ENCODE data around the gene SARDH. TPM values are rescaled to one million over a fixed set of nuclear protein-coding genes. Genes with fewer than 3 reads are reported as not detected.

SARDH gene, protein sequence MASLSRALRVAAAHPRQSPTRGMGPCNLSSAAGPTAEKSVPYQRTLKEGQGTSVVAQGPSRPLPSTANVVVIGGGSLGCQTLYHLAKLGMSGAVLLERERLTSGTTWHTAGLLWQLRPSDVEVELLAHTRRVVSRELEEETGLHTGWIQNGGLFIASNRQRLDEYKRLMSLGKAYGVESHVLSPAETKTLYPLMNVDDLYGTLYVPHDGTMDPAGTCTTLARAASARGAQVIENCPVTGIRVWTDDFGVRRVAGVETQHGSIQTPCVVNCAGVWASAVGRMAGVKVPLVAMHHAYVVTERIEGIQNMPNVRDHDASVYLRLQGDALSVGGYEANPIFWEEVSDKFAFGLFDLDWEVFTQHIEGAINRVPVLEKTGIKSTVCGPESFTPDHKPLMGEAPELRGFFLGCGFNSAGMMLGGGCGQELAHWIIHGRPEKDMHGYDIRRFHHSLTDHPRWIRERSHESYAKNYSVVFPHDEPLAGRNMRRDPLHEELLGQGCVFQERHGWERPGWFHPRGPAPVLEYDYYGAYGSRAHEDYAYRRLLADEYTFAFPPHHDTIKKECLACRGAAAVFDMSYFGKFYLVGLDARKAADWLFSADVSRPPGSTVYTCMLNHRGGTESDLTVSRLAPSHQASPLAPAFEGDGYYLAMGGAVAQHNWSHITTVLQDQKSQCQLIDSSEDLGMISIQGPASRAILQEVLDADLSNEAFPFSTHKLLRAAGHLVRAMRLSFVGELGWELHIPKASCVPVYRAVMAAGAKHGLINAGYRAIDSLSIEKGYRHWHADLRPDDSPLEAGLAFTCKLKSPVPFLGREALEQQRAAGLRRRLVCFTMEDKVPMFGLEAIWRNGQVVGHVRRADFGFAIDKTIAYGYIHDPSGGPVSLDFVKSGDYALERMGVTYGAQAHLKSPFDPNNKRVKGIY
- total RNA-seq: 4.2 TPM

DNA sequence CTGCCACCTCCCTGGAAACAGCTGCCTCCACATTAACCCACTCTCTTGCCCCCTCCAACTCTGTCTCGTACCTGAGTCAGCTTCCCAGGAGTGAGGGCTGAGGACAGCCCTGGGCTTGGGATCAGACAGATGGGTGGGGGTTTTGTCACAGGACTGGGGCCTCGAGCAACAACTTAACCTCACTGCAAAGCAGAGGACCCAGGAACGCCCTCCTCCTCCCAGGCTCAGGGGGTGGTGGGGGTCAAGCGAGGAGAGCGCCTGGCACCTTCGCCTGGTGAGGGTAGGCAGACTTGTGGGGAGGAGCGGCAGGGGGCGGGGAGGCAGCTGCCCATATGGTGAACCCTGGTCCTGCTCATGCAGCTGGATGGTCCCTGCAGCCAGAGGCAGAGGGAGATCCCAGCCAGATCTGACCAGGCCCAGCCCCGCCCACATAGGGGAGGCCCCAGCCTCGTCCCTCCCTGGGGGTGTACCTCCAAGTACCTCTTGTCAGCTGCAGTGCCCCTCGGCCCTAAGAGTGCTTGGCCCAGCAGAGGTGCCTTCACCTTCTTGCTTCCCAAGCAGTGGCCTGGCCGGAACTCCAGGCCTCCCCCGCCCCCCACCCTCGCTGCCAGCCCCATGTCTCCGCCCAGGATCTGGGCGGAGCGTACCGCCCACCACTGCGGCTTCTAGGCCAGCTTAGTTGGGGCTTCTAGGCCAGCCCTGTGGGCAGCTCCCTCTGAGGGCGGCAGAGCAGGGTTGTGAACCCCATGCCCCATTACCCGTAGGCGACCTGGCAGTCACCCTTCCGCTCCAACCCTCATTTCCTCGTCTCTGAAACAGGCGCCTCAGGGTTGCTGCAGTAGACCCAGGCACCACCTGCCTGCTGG is at the start of gene SARDH:
Gene SARDH, minus strand, starts transcription at position 579 of the 866 bp plus-strand sequence. CDS start 4,179 bp downstream, outside the sequence.

DNA sequence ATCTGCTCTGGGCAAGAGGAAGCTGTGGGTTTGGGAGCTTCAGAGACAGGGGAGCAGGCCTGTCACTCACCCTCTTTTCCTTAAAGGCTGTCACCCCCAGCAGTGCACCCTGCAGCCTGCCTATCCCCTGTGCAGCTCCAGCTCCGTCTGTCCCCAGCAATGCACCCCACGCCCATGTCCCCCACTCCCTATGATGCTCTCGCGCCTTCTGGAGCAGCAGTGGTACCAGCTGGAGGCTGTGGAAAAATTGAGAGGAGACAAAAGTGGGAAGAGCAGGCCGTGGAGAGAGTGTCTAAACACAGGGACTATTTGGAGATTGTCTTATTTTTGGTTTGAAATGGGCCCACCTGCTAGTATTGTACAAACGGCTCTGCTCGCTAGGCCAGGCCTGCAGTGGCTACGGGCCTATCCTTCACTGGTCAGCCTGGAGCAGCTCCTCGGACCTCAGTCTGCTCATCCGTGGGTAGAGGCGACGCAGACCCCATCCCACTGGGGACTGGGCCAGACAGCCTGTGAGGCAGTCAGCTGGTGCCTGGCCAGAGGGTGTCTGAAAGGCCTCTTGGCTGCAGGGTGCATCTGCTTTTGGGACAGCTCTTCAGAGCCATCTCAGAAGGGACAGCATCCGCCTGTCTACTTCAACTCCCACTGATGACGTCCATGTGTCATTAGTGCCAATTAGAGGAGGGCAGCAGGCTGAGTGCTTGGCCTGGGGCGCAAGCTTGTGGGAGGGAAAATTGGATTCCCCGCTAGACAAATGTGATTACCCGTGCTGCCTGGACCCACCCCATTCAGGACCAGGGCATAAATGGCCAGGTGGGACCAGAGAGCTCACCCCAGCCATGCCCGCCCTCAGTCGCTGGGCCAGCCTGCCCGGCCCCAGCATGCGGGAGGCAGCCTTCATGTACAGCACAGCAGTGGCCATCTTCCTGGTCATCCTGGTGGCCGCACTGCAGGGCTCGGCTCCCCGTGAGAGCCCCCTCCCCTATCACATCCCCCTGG is 102.3 kb downstream of the SARDH start, which contains the start of gene DBH:
Gene DBH, plus strand, starts transcription at position 831 of the 999 bp plus-strand sequence. Its CDS starts 9 bp downstream, at position 840.

Other genes starting within 250 kb of the SARDH start
- gene MYMK, start 213.4 kb downstream of the SARDH start, total RNA-seq: not detected
- gene ADAMTSL2, start 203.6 kb downstream of the SARDH start, total RNA-seq: 6.0 TPM
- gene FAM163B, start 129.0 kb downstream of the SARDH start, total RNA-seq: 11.3 TPM
- under 0.01 TPM for gene DBH, start 102.0 kb downstream of the SARDH start, total RNA-seq

Data from diencephalon (tissue), 1 donor.